ENCODE data around the gene NEU4. TPM values are rescaled to one million over a fixed set of nuclear protein-coding genes. Genes with fewer than 3 reads are reported as not detected.

The NEU4 gene
- total and polyA plus RNA-seq, 9 of the 15 experiments (the other 6 are each of a cell fraction or from before 2014, with no cell fraction given) = 0.01 to 0.40 TPM; not detected in 7

- TF ChIP-seq ZNF318 (IDR thresholded peaks at IDR 0.05; ENCODE audit: borderline replicate concordance in 1 of 2, low read depth in 1 of 2) = no peak
- TF ChIP-seq WHSC1 (IDR thresholded peaks at IDR 0.05; ENCODE audit: low read length) = no peak
- peak; percentile 56 for TF ChIP-seq CHD4 (IDR thresholded peaks at IDR 0.05; ENCODE audit: insufficient read depth, insufficient replicate concordance, low read depth, low read length, poor library complexity, severe bottlenecking)
- TF ChIP-seq HOXB6 (CRISPR knock-in tag; IDR thresholded peaks at IDR 0.05; ENCODE audit: borderline replicate concordance) = no peak
- no peak for TF ChIP-seq ZNF79 (CRISPR knock-in tag; IDR thresholded peaks at IDR 0.05; ENCODE audit: low read depth)
- no peak for TF ChIP-seq MTA1 (IDR thresholded peaks at IDR 0.05; ENCODE audit: borderline replicate concordance)
- no peak for TF ChIP-seq ZNF324 (CRISPR knock-in tag; IDR thresholded peaks at IDR 0.05)
- TF ChIP-seq PHF20 (IDR thresholded peaks at IDR 0.05; ENCODE audit: partially characterized antibody) = peak; percentile 39
- TF ChIP-seq PATZ1 (CRISPR knock-in tag; IDR thresholded peaks at IDR 0.05; ENCODE audit: borderline replicate concordance) = no peak
- TF ChIP-seq CBFB (CRISPR knock-in tag; IDR thresholded peaks at IDR 0.05) = peak; percentile 58; the same call in 1 of the 2 replicates
- no peak for TF ChIP-seq ZNF436 (CRISPR knock-in tag; IDR thresholded peaks at IDR 0.05)
- 0 out of 2 replicates have a peak, but pooled peaks have one; percentile 14 for TF ChIP-seq CBX1 (IDR thresholded peaks at IDR 0.05; ENCODE audit: low read depth)
These were observed 56.5 kb downstream of the NEU4 start (continued) for GRCh38 chr2:241865416-241865956.

Data from K562 (cell line).